ENCODE data around the gene NMD3.

- TF ChIP-seq EZH2 (IDR thresholded peaks at IDR 0.05) (no peak), CTCF (IDR thresholded peaks at IDR 0.05) (no peak), EZH2phosphoT487 (IDR thresholded peaks at IDR 0.05) (no peak)
Observed at GRCh38 chr3:161224786-161225185, 3.7 kb downstream of the NMD3 start.

Measured in neural progenitor cell (in vitro differentiated cells).